GM19351 (cell line): ENCODE measurements around the gene TPCN1.

Experiments
- ATAC-seq: cut with Tn5 transposase; IDR thresholded peaks from one replicate; pipeline ENCODE4 v1.9.1; 2021; ENCODE audit warnings: mild to moderate bottlenecking, moderate library complexity; ENCODE audit not compliant: unreplicated experiment

The TPCN1 gene

GRCh38 chr12:113257564-113257963 is 36.3 kb downstream of the TPCN1 start:
- no peak for ATAC-seq

- ATAC-seq, result no peak
These were observed 38.9 kb downstream of the TPCN1 start for GRCh38 chr12:113260127-113260526.

- no peak for ATAC-seq
These were observed 39.5 kb downstream of the TPCN1 start for GRCh38 chr12:113260636-113261300.

- ATAC-seq, result no peak
These were observed 40.7 kb downstream of the TPCN1 start for GRCh38 chr12:113261847-113262470.

GRCh38 chr12:113262710-113263109 is 41.4 kb downstream of the TPCN1 start:
- no peak for ATAC-seq

GRCh38 chr12:113263431-113263963 is 42.2 kb downstream of the TPCN1 start:
- ATAC-seq, result no peak

GRCh38 chr12:113266106-113266895 is 45.0 kb downstream of the TPCN1 start:
- no peak for ATAC-seq

- no peak for ATAC-seq
These were observed 46.4 kb downstream of the TPCN1 start for GRCh38 chr12:113267621-113268020.

- ATAC-seq, result no peak
These were observed 46.9 kb downstream of the TPCN1 start for GRCh38 chr12:113268136-113268535.

- ATAC-seq, result no peak
These were observed 47.4 kb downstream of the TPCN1 start for GRCh38 chr12:113268621-113269020.

GRCh38 chr12:113269257-113269943 is 48.1 kb downstream of the TPCN1 start:
- ATAC-seq, result no peak

GRCh38 chr12:113270709-113271009 is 49.4 kb downstream of the TPCN1 start:
- no peak for ATAC-seq

GRCh38 chr12:113271466-113271852 is 50.2 kb downstream of the TPCN1 start:
- no peak for ATAC-seq

GRCh38 chr12:113271853-113272561 is 50.7 kb downstream of the TPCN1 start:
- ATAC-seq, result no peak

GRCh38 chr12:113273053-113273725 is 51.9 kb downstream of the TPCN1 start:
- ATAC-seq, result no peak

- ATAC-seq, result no peak
These were observed 53.6 kb downstream of the TPCN1 start for GRCh38 chr12:113274848-113275247.

- ATAC-seq, result no peak
These were observed 55.0 kb downstream of the TPCN1 start for GRCh38 chr12:113276306-113276705.

GRCh38 chr12:113276946-113277500 is 55.8 kb downstream of the TPCN1 start:
- no peak for ATAC-seq

GRCh38 chr12:113277511-113277910 is 56.2 kb downstream of the TPCN1 start:
- no peak for ATAC-seq

GRCh38 chr12:113278141-113278540 is 56.9 kb downstream of the TPCN1 start:
- ATAC-seq, result no peak
